ENCODE results near the gene NT5DC4.

Gene NT5DC4

GRCh38 chr2:112750560-112750843 lies 29.7 kb downstream of the NT5DC4 start:
- DNase-seq (ENCODE audit: low read depth): peak; percentile 23
- no peak for TF ChIP-seq CTCF (IDR thresholded peaks at IDR 0.05; ENCODE audit: control insufficient read depth, insufficient read depth, low read depth, low read length, missing control alignments)
- H3K4me3 ChIP-seq (ENCODE audit: control insufficient read depth, low read depth, low read length): no peak overlapping the region

GRCh38 chr2:112751451-112752197 lies 30.8 kb downstream of the NT5DC4 start:
- TF ChIP-seq CTCF (IDR thresholded peaks at IDR 0.05; ENCODE audit: control insufficient read depth, insufficient read depth, low read depth, low read length, missing control alignments): no peak
- DNase-seq (ENCODE audit: low read depth): no peak
- H3K4me3 ChIP-seq (ENCODE audit: control insufficient read depth, low read depth, low read length): no peak overlapping the region

GRCh38 chr2:112752667-112753066 lies 31.8 kb downstream of the NT5DC4 start:
- H3K4me3 ChIP-seq (ENCODE audit: control insufficient read depth, low read depth, low read length): no peak overlapping the region
- DNase-seq (ENCODE audit: low read depth): no peak
- no peak for TF ChIP-seq CTCF (IDR thresholded peaks at IDR 0.05; ENCODE audit: control insufficient read depth, insufficient read depth, low read depth, low read length, missing control alignments)

- no peak for TF ChIP-seq CTCF (IDR thresholded peaks at IDR 0.05; ENCODE audit: control insufficient read depth, insufficient read depth, low read depth, low read length, missing control alignments)
Observed at GRCh38 chr2:112754564-112754963, 33.7 kb downstream of the NT5DC4 start.

GRCh38 chr2:112755444-112755843 lies 34.6 kb downstream of the NT5DC4 start:
- no peak for DNase-seq (ENCODE audit: low read depth)
- no peak overlapping the region for H3K4me3 ChIP-seq (ENCODE audit: control insufficient read depth, low read depth, low read length)
- TF ChIP-seq CTCF (IDR thresholded peaks at IDR 0.05; ENCODE audit: control insufficient read depth, insufficient read depth, low read depth, low read length, missing control alignments): no peak

More at GRCh38 chr2:112754564-112754963, 33.7 kb downstream of the NT5DC4 start:
- no peak overlapping the region for H3K4me3 ChIP-seq (ENCODE audit: control insufficient read depth, low read depth, low read length)
- DNase-seq (ENCODE audit: low read depth): no peak

GRCh38 chr2:112756207-112756606 lies 35.4 kb downstream of the NT5DC4 start:
- DNase-seq (ENCODE audit: low read depth): no peak
- H3K4me3 ChIP-seq (ENCODE audit: control insufficient read depth, low read depth, low read length): no peak overlapping the region
- no peak for TF ChIP-seq CTCF (IDR thresholded peaks at IDR 0.05; ENCODE audit: control insufficient read depth, insufficient read depth, low read depth, low read length, missing control alignments)

All from AG09309 (cell line).